Brain pericyte (primary cell): Measurements from ENCODE around the gene CCSER1.

Experiments used
- DNase-seq: peaks from one replicate; pipeline ENCODE4 v3.0.0-alpha.2; 2012; ENCODE audit warnings: low read depth, low spot score

Gene CCSER1

DNA sequence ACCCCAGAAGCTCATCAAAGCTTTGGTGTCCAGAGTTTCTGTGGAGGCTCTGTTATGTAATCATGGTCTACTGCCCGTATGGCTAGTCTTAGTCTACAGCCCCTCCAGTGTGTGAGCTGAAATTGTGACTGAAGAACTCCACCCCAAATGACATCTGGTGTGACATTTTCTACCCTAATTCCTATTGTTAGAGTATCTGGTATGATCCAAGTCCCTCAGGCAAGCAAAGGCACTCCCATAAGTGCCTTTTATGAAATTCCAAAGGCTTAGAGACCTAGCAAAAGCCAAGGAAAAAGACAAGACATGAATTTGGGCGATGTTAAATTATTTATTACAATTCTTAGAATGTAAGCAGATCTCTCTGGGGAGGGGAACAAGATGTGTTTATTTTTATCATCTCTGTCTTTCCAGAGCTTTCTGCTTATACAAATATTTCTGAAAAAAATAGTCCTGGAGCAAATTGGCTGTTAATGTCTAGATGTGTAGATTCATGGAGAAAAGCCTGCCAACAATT is 417.4 kb downstream of the CCSER1 start:
- DNase-seq, result no peak

DNA sequence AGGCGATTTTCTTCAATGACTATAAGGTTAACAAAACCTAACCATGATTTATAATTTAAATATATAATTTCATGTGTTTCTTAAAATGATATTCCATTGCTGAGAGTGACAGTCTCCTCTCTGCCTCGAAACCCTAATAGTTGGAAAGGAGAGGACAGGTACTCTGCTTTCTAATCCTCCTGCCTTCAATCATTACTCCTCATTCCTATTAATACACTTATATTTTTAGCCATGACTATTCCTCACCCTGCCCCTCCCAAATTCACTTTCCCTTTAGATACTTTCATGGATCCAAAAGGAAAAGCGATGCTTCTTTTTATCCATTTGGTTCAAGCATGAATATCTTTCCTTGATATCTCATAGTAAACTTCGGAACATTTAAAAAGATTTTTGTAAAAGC is 418.2 kb downstream of the CCSER1 start:
- no peak for DNase-seq

DNA sequence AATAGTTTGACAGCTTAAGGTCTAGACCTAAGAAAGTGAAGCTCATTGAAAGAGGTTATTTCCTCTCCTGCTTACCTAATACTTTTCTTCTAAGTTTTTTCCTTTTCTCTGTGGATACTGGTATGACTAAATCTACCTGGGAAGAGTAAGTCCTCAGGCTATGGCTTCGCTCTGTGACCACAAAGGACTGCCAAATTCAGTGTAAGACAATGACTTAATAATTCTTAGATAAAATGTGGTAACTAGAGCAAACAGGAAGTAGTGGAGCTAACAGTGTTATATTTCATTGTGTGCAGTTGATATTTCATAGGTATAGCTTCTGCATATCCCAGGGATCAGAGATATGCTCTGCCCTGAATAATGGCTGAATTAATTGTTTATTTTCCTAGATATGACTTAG is 418.9 kb downstream of the CCSER1 start:
- DNase-seq, result no peak

- DNase-seq, result no peak
Measured at GRCh38 chr4:90570615-90571014, 443.4 kb downstream of the CCSER1 start.

- DNase-seq, result no peak
Measured at GRCh38 chr4:90572996-90573395, 445.8 kb downstream of the CCSER1 start.

- no peak for DNase-seq
Measured at GRCh38 chr4:90575371-90575770, 448.2 kb downstream of the CCSER1 start.

- DNase-seq, result no peak
Measured at GRCh38 chr4:90580326-90580725, 453.1 kb downstream of the CCSER1 start.

- no peak for DNase-seq
Measured at GRCh38 chr4:90582087-90582486, 454.9 kb downstream of the CCSER1 start.

DNA sequence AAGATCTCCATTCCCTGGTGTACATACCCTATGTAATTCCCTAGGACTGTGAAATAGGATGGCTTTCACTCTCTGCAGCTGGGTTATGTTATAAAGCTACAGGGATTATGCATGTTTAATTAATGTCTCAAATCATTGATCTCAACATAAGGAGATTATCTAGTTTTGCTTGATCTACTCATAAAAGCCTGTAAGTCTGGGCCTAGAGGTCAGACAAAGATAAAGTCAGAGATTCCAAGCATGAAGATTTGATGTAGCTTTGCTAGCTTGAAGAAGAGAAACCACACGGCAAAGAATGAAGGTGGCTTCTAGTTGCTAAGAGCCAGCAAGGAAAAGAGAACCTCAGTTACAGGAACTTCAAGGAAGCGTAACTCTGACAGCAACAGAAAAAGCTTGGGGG is 456.9 kb downstream of the CCSER1 start:
- DNase-seq, result no peak

- DNase-seq, result no peak
Measured at GRCh38 chr4:90585961-90586360, 458.8 kb downstream of the CCSER1 start.

GRCh38 chr4:90586799-90587198 is 459.6 kb downstream of the CCSER1 start:
- no peak for DNase-seq

GRCh38 chr4:90597927-90598326 is 470.7 kb downstream of the CCSER1 start:
- DNase-seq, result no peak

DNA sequence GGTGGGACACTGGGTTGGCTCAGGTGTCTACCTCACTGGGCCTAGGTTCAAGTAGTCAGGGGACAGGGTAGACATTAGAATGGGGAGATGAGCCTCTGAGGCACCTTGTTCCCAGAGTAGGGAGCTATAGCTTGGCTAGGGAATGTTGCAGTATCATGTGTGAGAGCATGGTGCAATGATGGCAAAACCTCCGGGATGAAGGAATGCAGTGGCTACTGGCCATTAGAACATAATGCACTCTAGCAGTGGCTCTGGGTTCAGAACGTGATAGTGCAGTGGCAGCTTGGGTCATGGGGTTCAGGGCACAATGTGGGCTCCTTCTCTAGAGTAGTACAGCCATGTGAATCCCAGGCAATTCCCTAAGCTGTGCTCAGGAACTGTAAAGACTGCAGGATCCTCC is 471.5 kb downstream of the CCSER1 start:
- no peak for DNase-seq

GRCh38 chr4:90602726-90603125 is 475.5 kb downstream of the CCSER1 start:
- DNase-seq, result no peak

- DNase-seq, result no peak
Measured at GRCh38 chr4:90603540-90603939, 476.3 kb downstream of the CCSER1 start.

DNA sequence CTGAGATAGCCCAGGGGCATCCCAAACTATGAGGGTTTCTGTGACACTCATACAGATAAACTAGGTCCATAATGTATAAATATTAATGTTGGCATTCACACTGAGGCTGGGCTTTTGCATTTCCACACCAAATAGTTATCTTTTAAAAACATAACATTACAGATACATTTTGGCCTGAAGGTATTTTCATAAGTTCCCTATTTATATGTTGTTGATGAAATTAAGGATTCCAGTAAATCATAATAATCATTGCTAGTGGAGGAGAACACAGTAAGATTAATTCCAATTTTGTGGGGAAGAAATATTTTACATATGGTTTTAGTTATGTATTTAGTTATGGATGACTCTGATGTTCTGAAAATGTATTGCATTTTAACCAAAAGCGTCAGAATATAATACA is 479.6 kb downstream of the CCSER1 start:
- DNase-seq, result no peak

DNA sequence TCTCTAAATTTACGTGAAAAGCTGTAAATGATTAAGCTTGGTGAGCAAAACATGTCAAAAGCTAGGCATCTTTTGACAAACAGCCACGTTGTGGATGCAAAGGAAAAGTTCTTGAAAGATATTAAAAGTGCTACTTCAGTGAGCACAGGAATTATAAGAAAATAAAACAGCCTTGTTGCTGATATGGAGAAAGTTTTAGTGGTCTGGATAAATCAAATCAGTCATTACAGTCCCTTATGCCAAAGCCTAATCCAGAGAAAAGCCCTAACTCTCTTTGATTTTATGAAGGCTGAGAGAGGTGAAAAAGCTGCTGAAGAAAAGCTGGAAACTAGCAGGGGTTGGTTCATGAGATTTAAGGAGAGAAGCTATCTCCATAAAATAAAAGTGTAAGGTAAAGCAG is 487.2 kb downstream of the CCSER1 start:
- no peak for DNase-seq

DNA sequence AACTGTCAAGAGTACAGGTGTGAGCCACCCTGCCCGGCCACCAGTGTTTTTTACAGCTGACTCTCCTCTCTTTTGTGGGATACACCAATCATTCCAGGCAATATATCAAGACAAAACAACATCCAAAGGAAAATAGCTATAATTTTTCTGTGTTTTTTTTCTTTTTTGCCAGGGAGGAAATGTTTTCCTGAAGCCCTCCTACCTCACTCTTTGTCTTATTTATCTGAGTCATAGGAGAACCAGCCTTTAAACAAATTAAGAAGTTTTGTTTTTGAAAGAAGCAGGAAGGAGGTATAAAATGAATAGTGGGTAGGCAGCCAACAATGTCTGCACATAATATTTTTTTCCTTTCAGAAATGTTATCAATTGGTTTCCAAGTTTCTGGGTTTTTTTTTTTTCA is 493.9 kb downstream of the CCSER1 start:
- no peak for DNase-seq

DNA sequence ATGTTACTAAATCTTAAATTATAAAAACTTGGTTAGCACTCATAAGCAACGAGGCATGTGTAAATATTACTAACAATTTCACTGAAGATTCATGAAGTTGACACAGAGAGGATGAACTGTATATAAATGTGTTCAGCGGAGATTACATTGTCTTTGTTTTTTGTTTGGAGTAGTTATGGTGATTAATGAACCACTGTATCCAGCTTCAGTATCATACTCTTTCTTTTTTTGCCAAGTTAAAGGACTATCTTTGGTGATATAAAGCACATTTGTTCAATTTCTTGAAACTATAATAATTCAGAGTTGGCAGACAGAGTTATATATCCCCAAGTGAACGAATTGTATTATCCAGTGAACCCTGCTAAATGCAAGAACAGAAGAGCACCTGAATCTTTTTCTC is 497.6 kb downstream of the CCSER1 start:
- DNase-seq, result no peak

- no peak for DNase-seq
Measured at GRCh38 chr4:90641861-90642599, 514.8 kb downstream of the CCSER1 start.

DNA sequence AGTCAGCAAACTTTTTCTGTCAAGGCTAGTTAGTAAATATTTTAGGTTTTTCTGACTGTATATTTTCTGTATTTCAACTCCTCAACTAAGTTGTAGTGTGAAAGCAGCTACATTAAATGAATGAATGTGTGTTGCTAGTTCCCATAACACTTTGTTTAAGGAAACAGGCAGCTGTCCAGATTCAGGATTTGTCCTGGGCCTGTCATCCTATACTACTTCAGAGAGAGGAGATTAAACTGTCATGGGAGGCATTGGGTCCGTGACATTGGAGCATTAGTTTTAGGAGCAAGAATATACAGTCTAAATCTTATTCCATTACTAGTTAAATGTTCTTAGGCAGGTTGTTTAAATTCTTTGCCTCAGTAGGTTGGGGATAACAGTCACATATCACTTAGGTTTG is 516.0 kb downstream of the CCSER1 start:
- no peak for DNase-seq

DNA sequence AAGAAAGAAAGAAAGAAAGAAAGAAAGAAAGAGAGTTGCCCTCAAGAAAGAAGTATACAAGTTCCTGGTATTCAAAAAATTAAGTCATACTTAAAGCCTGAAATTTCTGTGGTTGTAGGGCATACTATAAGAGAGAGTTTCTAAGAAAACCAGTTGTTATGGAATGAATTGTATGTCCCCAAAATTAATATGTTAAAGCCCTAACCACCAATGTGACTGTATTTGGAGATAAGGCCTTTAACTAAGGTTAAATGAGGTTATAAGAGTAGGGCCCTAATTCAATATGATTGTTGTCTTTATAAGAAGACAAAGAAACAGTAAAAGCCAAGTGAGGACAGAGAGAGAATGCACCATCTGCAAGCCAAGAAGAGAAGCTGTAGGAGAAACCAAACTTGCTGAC is 521.1 kb downstream of the CCSER1 start:
- no peak for DNase-seq

DNA sequence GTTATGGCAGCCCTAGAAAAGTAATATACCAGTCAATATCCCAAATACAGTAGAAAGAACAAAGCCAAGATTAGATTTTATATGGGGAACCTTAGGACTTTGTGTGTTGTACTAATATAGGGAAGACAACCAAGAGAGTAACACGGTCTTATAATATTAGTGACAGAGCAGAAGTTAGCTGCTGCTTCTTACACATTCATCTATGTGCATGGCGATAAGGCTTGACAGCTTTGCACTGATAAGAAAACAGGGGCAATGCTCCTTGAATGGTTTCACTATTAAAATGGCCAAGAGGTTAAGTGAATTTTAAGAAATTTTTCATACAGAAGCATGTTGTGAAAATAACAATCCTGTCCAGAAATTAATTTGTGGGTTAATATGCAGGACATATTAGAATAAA is 521.6 kb downstream of the CCSER1 start:
- no peak for DNase-seq

DNA sequence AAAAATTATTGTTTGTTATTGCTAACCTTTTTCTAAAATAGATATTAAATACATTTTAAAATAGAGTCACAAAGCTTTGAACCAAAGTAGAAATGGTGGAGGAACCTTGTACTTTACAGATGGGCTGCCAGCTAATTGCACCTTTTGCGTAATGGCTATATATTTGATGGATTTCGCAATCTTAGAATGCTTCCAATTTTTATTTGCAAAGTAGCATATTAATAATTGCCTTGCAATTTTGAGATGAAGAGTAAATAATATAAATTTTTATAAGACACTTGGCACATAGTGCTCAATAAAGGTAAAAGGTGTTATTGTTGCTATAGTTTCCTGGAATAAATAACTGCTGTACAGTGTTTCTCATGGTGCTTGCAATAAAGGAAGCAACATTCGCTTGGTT is 533.5 kb downstream of the CCSER1 start:
- no peak for DNase-seq
